WTC11 (cell line): ENCODE measurements around the gene ARHGAP26. TPM values are rescaled to one million over a fixed set of nuclear protein-coding genes. Genes with fewer than 3 reads are reported as not detected.

Experiments
- ATAC-seq: fragments of 200-7000 bp; cut with Tn5 transposase; 2 replicates; pipeline ENCODE4 v1.10.0; 2021; ENCODE audit warnings: mild to moderate bottlenecking, moderate library complexity
- CTCF ChIA-PET: fragments of 300-600 bp; sonication (Branson Sonifier 250); formaldehyde crosslinking; loops from one replicate; lab custom pipeline; 2021; ENCODE audit warnings: antibody characterized with exemption; lab: Charles Lee
- POLR2A ChIA-PET: fragments of 350-600 bp; sonication (Branson Sonifier 250); formaldehyde crosslinking; loops from one replicate; lab custom pipeline; 2021; ENCODE audit warnings: antibody characterized with exemption; lab: Charles Lee
- DNase-seq: peaks from one replicate; pipeline ENCODE4 v3.0.0; 2021; ENCODE audit warnings: low spot score
- H3K27ac Mint-ChIP-seq: 2 replicates; pipeline ENCODE4 v1.8.0; 2021; ENCODE audit warnings: mixed read lengths
- H3K27me3 Mint-ChIP-seq: 2 replicates; pipeline ENCODE4 v1.8.0; 2021; ENCODE audit warnings: low read depth, mild to moderate bottlenecking, moderate library complexity, mixed read lengths
- H3K36me3 Mint-ChIP-seq: 2 replicates; pipeline ENCODE4 v1.8.0; 2021; ENCODE audit warnings: mixed read lengths
- H3K4me1 Mint-ChIP-seq: 2 replicates; pipeline ENCODE4 v1.8.0; 2022; ENCODE audit warnings: mixed read lengths
- H3K4me3 Mint-ChIP-seq: 2 replicates; pipeline ENCODE4 v1.8.0; 2021; ENCODE audit warnings: mild to moderate bottlenecking, moderate library complexity, mixed read lengths
- H3K9me3 Mint-ChIP-seq: 2 replicates; pipeline ENCODE4 v1.8.0; 2021; ENCODE audit warnings: mixed read lengths
- ATF1 ChIP-seq: sonication (generic); formaldehyde crosslinking; IDR thresholded peaks from 2 replicates; pipeline ENCODE4 v1.8.1; 2023; ENCODE audit warnings: mild to moderate bottlenecking, moderate library complexity, missing genetic modification reagents
- ATF3 ChIP-seq: sonication (generic); formaldehyde crosslinking; conservative IDR thresholded peaks from 2 replicates; pipeline ENCODE4 v1.8.1; 2022; ENCODE audit warnings: mild to moderate bottlenecking, missing genetic modification reagents
- ATF6 ChIP-seq: sonication (generic); formaldehyde crosslinking; IDR thresholded peaks from 2 replicates; pipeline ENCODE4 v1.8.1; 2023; ENCODE audit warnings: mild to moderate bottlenecking, missing genetic modification reagents
- CREM ChIP-seq: sonication (generic); formaldehyde crosslinking; IDR thresholded peaks from 2 replicates; pipeline ENCODE4 v1.8.1; 2022; ENCODE audit warnings: mild to moderate bottlenecking, missing genetic modification reagents, moderate library complexity
- ETV6 ChIP-seq: sonication (generic); formaldehyde crosslinking; IDR thresholded peaks from 2 replicates; pipeline ENCODE4 v1.8.1; 2022; ENCODE audit warnings: mild to moderate bottlenecking, missing genetic modification reagents
- FOXP1 ChIP-seq: sonication (generic); formaldehyde crosslinking; IDR thresholded peaks from 2 replicates; pipeline ENCODE4 v1.8.0; 2022; ENCODE audit warnings: missing genetic modification reagents, mild to moderate bottlenecking, moderate library complexity, borderline replicate concordance
- GRHL2 ChIP-seq: fragments of 250-450 bp; sonication (Bioruptor Pico); IDR thresholded peaks from 2 replicates; pipeline ENCODE4 v1.8.0; 2022; ENCODE audit warnings: mild to moderate bottlenecking, moderate library complexity; ENCODE audit not compliant: insufficient replicate concordance, severe bottlenecking
- MXD4 ChIP-seq: fragments of 250-450 bp; sonication (Bioruptor Pico); IDR thresholded peaks from 2 replicates; pipeline ENCODE4 v1.8.0; 2021; ENCODE audit warnings: mild to moderate bottlenecking, moderate library complexity, borderline replicate concordance
- NFYB ChIP-seq: sonication (generic); formaldehyde crosslinking; conservative IDR thresholded peaks from 2 replicates; pipeline ENCODE4 v1.8.0; 2022; ENCODE audit warnings: low read depth, missing genetic modification reagents
- NR2C2 ChIP-seq: sonication (generic); formaldehyde crosslinking; IDR thresholded peaks from 2 replicates; pipeline ENCODE4 v1.8.0; 2022; ENCODE audit warnings: mild to moderate bottlenecking, missing genetic modification reagents
- RELA ChIP-seq: sonication (generic); formaldehyde crosslinking; IDR thresholded peaks from 2 replicates; pipeline ENCODE4 v1.8.1; 2022; ENCODE audit warnings: missing genetic modification reagents, mild to moderate bottlenecking, borderline replicate concordance
- TEAD4 ChIP-seq: sonication (generic); formaldehyde crosslinking; IDR thresholded peaks from 2 replicates; pipeline ENCODE4 v1.8.0; 2022; ENCODE audit warnings: mild to moderate bottlenecking, missing genetic modification reagents
- USF2 ChIP-seq: sonication (generic); formaldehyde crosslinking; IDR thresholded peaks from 2 replicates; pipeline ENCODE4 v1.8.1; 2023; ENCODE audit warnings: mild to moderate bottlenecking, missing genetic modification reagents, moderate library complexity
- ZNF138 ChIP-seq: sonication (generic); formaldehyde crosslinking; conservative IDR thresholded peaks from 2 replicates; pipeline ENCODE4 v1.8.1; 2022; ENCODE audit warnings: mild to moderate bottlenecking, moderate library complexity, missing genetic modification reagents
- ZNF317 ChIP-seq: sonication (generic); formaldehyde crosslinking; IDR thresholded peaks from 2 replicates; pipeline ENCODE4 v1.8.1; 2023; ENCODE audit warnings: low read depth, mild to moderate bottlenecking, moderate library complexity, missing genetic modification reagents, borderline replicate concordance
- ZNF532 ChIP-seq: fragments of 250-450 bp; sonication (Bioruptor Pico); IDR thresholded peaks from 2 replicates; pipeline ENCODE4 v1.9.0; 2021; ENCODE audit warnings: mild to moderate bottlenecking, borderline replicate concordance
- ZSCAN18 ChIP-seq: fragments of 250-450 bp; sonication (Bioruptor Pico); IDR thresholded peaks from 2 replicates; pipeline ENCODE4 v2.1.2; 2022; ENCODE audit warnings: mild to moderate bottlenecking, moderate library complexity
- total RNA-seq: library from RNA; stranded (reverse); gene quantifications from 3 replicates; pipeline ENCODE4 v1.2.3, GENCODE V29; 2021
- TF ChIP-seq, protein P1 (sequence below): fragments of 250-450 bp; sonication (Bioruptor Pico); IDR thresholded peaks from 2 replicates; pipeline ENCODE4 v1.9.0; 2021; ENCODE audit warnings: mild to moderate bottlenecking
- TF ChIP-seq, protein P2 (sequence below): sonication (generic); formaldehyde crosslinking; IDR thresholded peaks from 2 replicates; pipeline ENCODE4 v1.8.1; 2022; ENCODE audit warnings: mild to moderate bottlenecking, missing genetic modification reagents, moderate library complexity, borderline replicate concordance
- TF ChIP-seq, protein P3 (sequence below): sonication (generic); formaldehyde crosslinking; IDR thresholded peaks from 2 replicates; pipeline ENCODE4 v1.8.1; 2022; ENCODE audit warnings: missing genetic modification reagents, borderline replicate concordance
- TF ChIP-seq, protein P4 (sequence below): sonication (generic); formaldehyde crosslinking; IDR thresholded peaks from 2 replicates; pipeline ENCODE4 v1.8.0; 2023; ENCODE audit warnings: mild to moderate bottlenecking, missing genetic modification reagents

ARHGAP26 gene
- total RNA-seq, 1 experiment from 2014 or later = 22.3 TPM

DNA sequence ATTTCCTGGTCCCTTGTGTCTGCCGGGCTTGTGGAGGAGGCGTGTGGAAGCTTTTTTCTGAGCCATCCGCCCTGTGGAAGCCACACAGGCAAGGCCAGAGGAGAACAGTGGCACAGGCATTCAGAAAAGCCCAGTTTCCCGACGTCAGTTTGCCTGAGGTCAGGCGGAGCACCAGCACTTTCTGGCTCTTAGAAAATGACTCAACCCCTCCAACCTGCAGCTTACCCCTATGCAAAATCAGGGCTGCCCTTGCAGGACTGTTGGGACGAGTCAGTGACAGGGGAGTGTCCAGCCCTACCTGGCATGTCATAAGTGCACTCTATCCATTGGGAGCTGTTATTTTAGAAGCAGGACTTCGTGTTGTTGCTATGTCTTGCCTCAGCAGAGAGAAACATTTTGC lies 417.3 kb downstream of the ARHGAP26 start (continued):
- TF ChIP-seq ZNF532 (no peak), ATF6 (CRISPR knock-in tag) (no peak), CREM (no peak), FOXP1 (CRISPR knock-in tag) (no peak), NR2C2 (no peak)

GRCh38 chr5:143188083-143188482 lies 417.9 kb downstream of the ARHGAP26 start:
- ChIA-PET CTCF (no interaction called here), POLR2A (interaction anchor here (0.5 kb wide), 1 partner anchor 182 kb away, joined by 5 read pairs; no protein-coding TSS in a partner anchor)
- TF ChIP-seq ATF3 (CRISPR knock-in tag) (no peak), ATF1 (CRISPR knock-in tag) (no peak), NFYB (CRISPR knock-in tag) (no peak), ZSCAN18 (CRISPR knock-in tag) (no peak), ETV6 (CRISPR knock-in tag) (no peak), USF2 (CRISPR knock-in tag) (no peak), MXD4 (CRISPR knock-in tag) (no peak), GRHL2 (CRISPR knock-in tag) (no peak), FOXP1 (CRISPR knock-in tag) (no peak), TEAD4 (no peak), ZNF138 (CRISPR knock-in tag) (no peak), RELA (no peak), ZNF317 (no peak)
- TF ChIP-seq, protein P1, sequence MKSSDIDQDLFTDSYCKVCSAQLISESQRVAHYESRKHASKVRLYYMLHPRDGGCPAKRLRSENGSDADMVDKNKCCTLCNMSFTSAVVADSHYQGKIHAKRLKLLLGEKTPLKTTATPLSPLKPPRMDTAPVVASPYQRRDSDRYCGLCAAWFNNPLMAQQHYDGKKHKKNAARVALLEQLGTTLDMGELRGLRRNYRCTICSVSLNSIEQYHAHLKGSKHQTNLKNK (CRISPR knock-in tag) = no peak
- TF ChIP-seq, protein P2, sequence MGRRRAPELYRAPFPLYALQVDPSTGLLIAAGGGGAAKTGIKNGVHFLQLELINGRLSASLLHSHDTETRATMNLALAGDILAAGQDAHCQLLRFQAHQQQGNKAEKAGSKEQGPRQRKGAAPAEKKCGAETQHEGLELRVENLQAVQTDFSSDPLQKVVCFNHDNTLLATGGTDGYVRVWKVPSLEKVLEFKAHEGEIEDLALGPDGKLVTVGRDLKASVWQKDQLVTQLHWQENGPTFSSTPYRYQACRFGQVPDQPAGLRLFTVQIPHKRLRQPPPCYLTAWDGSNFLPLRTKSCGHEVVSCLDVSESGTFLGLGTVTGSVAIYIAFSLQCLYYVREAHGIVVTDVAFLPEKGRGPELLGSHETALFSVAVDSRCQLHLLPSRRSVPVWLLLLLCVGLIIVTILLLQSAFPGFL (CRISPR knock-in tag) = no peak
- TF ChIP-seq, protein P3, sequence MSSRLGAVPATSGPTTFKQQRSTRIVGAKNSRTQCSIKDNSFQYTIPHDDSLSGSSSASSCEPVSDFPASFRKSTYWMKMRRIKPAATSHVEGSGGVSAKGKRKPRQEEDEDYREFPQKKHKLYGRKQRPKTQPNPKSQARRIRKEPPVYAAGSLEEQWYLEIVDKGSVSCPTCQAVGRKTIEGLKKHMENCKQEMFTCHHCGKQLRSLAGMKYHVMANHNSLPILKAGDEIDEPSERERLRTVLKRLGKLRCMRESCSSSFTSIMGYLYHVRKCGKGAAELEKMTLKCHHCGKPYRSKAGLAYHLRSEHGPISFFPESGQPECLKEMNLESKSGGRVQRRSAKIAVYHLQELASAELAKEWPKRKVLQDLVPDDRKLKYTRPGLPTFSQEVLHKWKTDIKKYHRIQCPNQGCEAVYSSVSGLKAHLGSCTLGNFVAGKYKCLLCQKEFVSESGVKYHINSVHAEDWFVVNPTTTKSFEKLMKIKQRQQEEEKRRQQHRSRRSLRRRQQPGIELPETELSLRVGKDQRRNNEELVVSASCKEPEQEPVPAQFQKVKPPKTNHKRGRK (CRISPR knock-in tag) = no peak
- TF ChIP-seq, protein P4, sequence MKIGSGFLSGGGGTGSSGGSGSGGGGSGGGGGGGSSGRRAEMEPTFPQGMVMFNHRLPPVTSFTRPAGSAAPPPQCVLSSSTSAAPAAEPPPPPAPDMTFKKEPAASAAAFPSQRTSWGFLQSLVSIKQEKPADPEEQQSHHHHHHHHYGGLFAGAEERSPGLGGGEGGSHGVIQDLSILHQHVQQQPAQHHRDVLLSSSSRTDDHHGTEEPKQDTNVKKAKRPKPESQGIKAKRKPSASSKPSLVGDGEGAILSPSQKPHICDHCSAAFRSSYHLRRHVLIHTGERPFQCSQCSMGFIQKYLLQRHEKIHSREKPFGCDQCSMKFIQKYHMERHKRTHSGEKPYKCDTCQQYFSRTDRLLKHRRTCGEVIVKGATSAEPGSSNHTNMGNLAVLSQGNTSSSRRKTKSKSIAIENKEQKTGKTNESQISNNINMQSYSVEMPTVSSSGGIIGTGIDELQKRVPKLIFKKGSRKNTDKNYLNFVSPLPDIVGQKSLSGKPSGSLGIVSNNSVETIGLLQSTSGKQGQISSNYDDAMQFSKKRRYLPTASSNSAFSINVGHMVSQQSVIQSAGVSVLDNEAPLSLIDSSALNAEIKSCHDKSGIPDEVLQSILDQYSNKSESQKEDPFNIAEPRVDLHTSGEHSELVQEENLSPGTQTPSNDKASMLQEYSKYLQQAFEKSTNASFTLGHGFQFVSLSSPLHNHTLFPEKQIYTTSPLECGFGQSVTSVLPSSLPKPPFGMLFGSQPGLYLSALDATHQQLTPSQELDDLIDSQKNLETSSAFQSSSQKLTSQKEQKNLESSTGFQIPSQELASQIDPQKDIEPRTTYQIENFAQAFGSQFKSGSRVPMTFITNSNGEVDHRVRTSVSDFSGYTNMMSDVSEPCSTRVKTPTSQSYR (CRISPR knock-in tag) = no peak
- Mint-ChIP-seq H3K4me3 (no peak overlapping the region), H3K27me3 (no peaks in the 10 kb centered on the region), H3K4me1 (peaks cover 4% of the 10 kb centered on the region; the same call in 1 of the 2 replicates), H3K9me3 (no peaks in the 10 kb centered on the region), H3K27ac (no peak overlapping the region), H3K36me3 (no peaks in the 10 kb centered on the region)
- DNase-seq = no peak
- ATAC-seq = no peak
